Ishikawa (cell line): ENCODE measurements around the gene RCOR1.

Source experiments
- CEBPB ChIP-seq: IDR thresholded peaks from 2 replicates; pipeline ENCODE4 v1.6.1; 2012
- CREB1 ChIP-seq: IDR thresholded peaks from 2 replicates; pipeline ENCODE4 v1.6.1; 2012; ENCODE audit warnings: low read depth
- EGR1 ChIP-seq: IDR thresholded peaks from 2 replicates; pipeline ENCODE4 v1.6.1; 2012
- EP300 ChIP-seq: IDR thresholded peaks from 2 replicates; pipeline ENCODE4 v1.6.1; 2012; ENCODE audit warnings: borderline replicate concordance
- MAX ChIP-seq: IDR thresholded peaks from 2 replicates; pipeline ENCODE4 v1.6.1; 2012
- NFIC ChIP-seq: IDR thresholded peaks from 2 replicates; pipeline ENCODE4 v1.6.1; 2012
- RAD21 ChIP-seq: IDR thresholded peaks from 2 replicates; pipeline ENCODE4 v1.6.1; 2012; ENCODE audit warnings: low read depth
- REST ChIP-seq: IDR thresholded peaks from 2 replicates; pipeline ENCODE4 v1.6.1; 2012; ENCODE audit warnings: low read depth, mild to moderate bottlenecking
- TAF1 ChIP-seq: IDR thresholded peaks from 2 replicates; pipeline ENCODE4 v1.6.1; 2012; ENCODE audit warnings: low read depth, mild to moderate bottlenecking
- USF1 ChIP-seq: IDR thresholded peaks from 2 replicates; pipeline ENCODE4 v1.6.1; 2012
- YY1 ChIP-seq: IDR thresholded peaks from 2 replicates; pipeline ENCODE4 v1.6.1; 2012; ENCODE audit warnings: low read depth

GRCh38 chr14:102662636-102663430 is 70.4 kb downstream of the RCOR1 start:
- no peak for TF ChIP-seq TAF1
- no peak for TF ChIP-seq NFIC
- no peak for TF ChIP-seq EGR1
- no peak for TF ChIP-seq USF1
- TF ChIP-seq RAD21 = no peak
- no peak for TF ChIP-seq YY1
- TF ChIP-seq EP300 = no peak
- TF ChIP-seq CEBPB = no peak
- TF ChIP-seq REST = no peak
- no peak for TF ChIP-seq MAX
- no peak for TF ChIP-seq CREB1
